BJ (cell line): Measurements from ENCODE around the gene FAM13B. TPM values are rescaled to one million over a fixed set of nuclear protein-coding genes. Genes with fewer than 3 reads are reported as not detected.

Experiments used
- CTCF ChIA-PET: fragments of 350-600 bp; formaldehyde crosslinking; extraction: SDS; loops from one replicate; lab custom pipeline; 2021; ENCODE audit warnings: antibody characterized with exemption, inconsistent platforms; lab: Yijun Ruan, JAX
- POLR2A ChIA-PET: fragments of 300-600 bp; sonication (Branson Sonifier 250); formaldehyde crosslinking; extraction: SDS; loops from one replicate; lab custom pipeline; 2021; ENCODE audit warnings: antibody characterized with exemption; lab: Charles Lee
- DNase-seq: peaks from one replicate; pipeline ENCODE4 v3.0.0-alpha.2; 2011; ENCODE audit warnings: low read depth
- H3K27me3 ChIP-seq: 2 replicates; pipeline ENCODE4 v1.6.0; 2011; ENCODE audit warnings: low read length; ENCODE audit not compliant: control insufficient read depth, insufficient read depth
- H3K36me3 ChIP-seq: 2 replicates; pipeline ENCODE4 v1.5.1; 2011; ENCODE audit warnings: low read length; ENCODE audit not compliant: control insufficient read depth, insufficient read depth
- H3K4me3 ChIP-seq: 2 replicates; pipeline ENCODE4 v1.5.1; 2011; ENCODE audit warnings: low read depth, mild to moderate bottlenecking, control low read depth, low read length
- CTCF ChIP-seq: IDR thresholded peaks from 2 replicates; pipeline ENCODE4 v1.5.1; 2011; ENCODE audit warnings: low read depth, mild to moderate bottlenecking, control low read depth, inconsistent platforms, low read length, moderate library complexity; ENCODE audit not compliant: insufficient read depth
- polyA plus RNA-seq: library from polyadenylated mRNA; depleted of rRNA; stranded (reverse); fragments of >200 nt; gene quantifications from 2 replicates; pipeline ENCODE4 v1.2.3, GENCODE V29; 2011

Gene FAM13B
- polyA plus RNA-seq, 1 experiment: 12.6 TPM

- TF ChIP-seq CTCF: no peak
- H3K4me3 ChIP-seq: no peak overlapping the region
- CTCF ChIA-PET: interaction anchor here (0.7 to 1.0 kb wide), 2 partner anchors 9 to 13 kb away, joined by 3 to 5 read pairs; no protein-coding TSS in a partner anchor
- DNase-seq: no peak
- no peaks in the 10 kb centered on the region for H3K36me3 ChIP-seq
- POLR2A ChIA-PET: no interaction called here
- H3K27me3 ChIP-seq: no peaks in the 10 kb centered on the region
Measured at GRCh38 chr5:137921931-137922330, 110.9 kb downstream of the FAM13B start.

- Histone ChIP-seq H3K4me3 (no peak overlapping the region), H3K27me3 (no peaks in the 10 kb centered on the region), H3K36me3 (no peaks in the 10 kb centered on the region)
- no peak for DNase-seq
- ChIA-PET CTCF (interaction anchor here (0.6 to 1.3 kb wide), 2 partner anchors 8 to 160 kb away, joined by 3 to 4 read pairs; no protein-coding TSS in a partner anchor), POLR2A (no interaction called here)
- TF ChIP-seq CTCF: no peak
Measured at GRCh38 chr5:137916923-137917322, 116.0 kb downstream of the FAM13B start.

GRCh38 chr5:137914758-137915157 is 118.1 kb downstream of the FAM13B start:
- H3K27me3 ChIP-seq: no peaks in the 10 kb centered on the region
- ChIA-PET CTCF (no interaction called here), POLR2A (no interaction called here)
- no peak overlapping the region for H3K4me3 ChIP-seq
- no peaks in the 10 kb centered on the region for H3K36me3 ChIP-seq
- no peak for TF ChIP-seq CTCF
- DNase-seq: no peak

- CTCF ChIA-PET: no interaction called here
- H3K36me3 ChIP-seq: no peaks in the 10 kb centered on the region
- TF ChIP-seq CTCF: no peak
- DNase-seq: no peak
- no peak overlapping the region for H3K4me3 ChIP-seq
- POLR2A ChIA-PET: no interaction called here
- no peaks in the 10 kb centered on the region for H3K27me3 ChIP-seq
Measured at GRCh38 chr5:137902408-137903133, 130.3 kb downstream of the FAM13B start.

GRCh38 chr5:137901011-137901817 is 131.7 kb downstream of the FAM13B start:
- CTCF ChIA-PET: no interaction called here
- TF ChIP-seq CTCF: no peak
- Histone ChIP-seq H3K36me3 (no peaks in the 10 kb centered on the region), H3K4me3 (no peak overlapping the region), H3K27me3 (no peaks in the 10 kb centered on the region)
- POLR2A ChIA-PET: no interaction called here
- DNase-seq: no peak
